AG09309 (cell line): Measurements from ENCODE around the gene POLR3K.

ENCODE experiments used
- DNase-seq: peaks from one replicate; pipeline ENCODE4 v3.0.0-alpha.2; 2010; ENCODE audit warnings: low read depth
- H3K4me3 ChIP-seq: 2 replicates; pipeline ENCODE4 v1.5.1; 2011; ENCODE audit warnings: mild to moderate bottlenecking, low read depth, low read length, moderate library complexity; ENCODE audit not compliant: control insufficient read depth
- TF ChIP-seq, protein P1 (sequence below): IDR thresholded peaks from 2 replicates; pipeline ENCODE4 v1.5.1; 2011; ENCODE audit warnings: mild to moderate bottlenecking, low read depth, low read length, inconsistent platforms; ENCODE audit not compliant: insufficient read depth, control insufficient read depth; ENCODE audit errors: missing control alignments

Gene POLR3K

DNA sequence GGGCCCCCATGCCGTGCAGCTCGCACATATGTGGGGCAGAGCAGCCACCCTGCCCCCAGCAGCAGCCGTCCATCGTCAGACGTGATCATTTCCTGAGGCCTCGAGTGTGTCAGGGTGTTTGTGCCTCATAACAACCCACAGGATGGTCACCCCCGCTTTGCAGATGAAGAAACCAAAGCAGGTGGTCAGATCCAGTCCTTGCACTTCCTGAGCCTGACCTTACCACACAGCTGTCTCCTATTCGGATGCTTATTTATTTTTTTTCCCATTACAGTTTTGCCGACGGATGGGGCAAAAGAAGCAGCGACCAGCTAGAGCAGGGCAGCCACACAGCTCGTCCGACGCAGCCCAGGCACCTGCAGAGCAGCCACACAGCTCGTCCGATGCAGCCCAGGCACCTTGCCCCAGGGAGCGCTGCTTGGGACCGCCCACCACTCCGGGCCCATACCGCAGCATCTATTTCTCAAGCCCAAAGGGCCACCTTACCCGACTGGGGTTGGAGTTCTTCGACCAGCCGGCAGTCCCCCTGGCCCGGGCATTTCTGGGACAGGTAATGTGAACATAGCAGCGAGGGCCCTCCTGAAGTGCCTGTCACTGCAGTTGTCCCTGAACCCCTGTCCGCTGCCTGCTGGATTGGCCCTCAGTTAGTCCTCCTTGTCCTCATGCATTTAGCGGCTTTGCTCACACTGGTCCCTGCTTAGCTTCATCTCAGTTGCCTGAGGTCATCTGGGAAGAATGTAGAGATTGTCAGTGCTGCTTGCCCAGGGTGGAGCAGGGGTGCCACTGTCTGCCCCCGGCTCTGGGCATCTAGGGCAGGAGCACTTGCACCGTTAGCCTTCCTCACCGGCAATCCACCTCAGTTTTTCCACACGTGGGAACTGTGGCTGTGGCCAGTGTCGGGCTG is 26.0 kb upstream of the POLR3K start:
- H3K4me3 ChIP-seq, result peak overlapping the region; percentile 71
- no peak for DNase-seq
- TF ChIP-seq, protein P1, sequence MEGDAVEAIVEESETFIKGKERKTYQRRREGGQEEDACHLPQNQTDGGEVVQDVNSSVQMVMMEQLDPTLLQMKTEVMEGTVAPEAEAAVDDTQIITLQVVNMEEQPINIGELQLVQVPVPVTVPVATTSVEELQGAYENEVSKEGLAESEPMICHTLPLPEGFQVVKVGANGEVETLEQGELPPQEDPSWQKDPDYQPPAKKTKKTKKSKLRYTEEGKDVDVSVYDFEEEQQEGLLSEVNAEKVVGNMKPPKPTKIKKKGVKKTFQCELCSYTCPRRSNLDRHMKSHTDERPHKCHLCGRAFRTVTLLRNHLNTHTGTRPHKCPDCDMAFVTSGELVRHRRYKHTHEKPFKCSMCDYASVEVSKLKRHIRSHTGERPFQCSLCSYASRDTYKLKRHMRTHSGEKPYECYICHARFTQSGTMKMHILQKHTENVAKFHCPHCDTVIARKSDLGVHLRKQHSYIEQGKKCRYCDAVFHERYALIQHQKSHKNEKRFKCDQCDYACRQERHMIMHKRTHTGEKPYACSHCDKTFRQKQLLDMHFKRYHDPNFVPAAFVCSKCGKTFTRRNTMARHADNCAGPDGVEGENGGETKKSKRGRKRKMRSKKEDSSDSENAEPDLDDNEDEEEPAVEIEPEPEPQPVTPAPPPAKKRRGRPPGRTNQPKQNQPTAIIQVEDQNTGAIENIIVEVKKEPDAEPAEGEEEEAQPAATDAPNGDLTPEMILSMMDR, result no peak

DNA sequence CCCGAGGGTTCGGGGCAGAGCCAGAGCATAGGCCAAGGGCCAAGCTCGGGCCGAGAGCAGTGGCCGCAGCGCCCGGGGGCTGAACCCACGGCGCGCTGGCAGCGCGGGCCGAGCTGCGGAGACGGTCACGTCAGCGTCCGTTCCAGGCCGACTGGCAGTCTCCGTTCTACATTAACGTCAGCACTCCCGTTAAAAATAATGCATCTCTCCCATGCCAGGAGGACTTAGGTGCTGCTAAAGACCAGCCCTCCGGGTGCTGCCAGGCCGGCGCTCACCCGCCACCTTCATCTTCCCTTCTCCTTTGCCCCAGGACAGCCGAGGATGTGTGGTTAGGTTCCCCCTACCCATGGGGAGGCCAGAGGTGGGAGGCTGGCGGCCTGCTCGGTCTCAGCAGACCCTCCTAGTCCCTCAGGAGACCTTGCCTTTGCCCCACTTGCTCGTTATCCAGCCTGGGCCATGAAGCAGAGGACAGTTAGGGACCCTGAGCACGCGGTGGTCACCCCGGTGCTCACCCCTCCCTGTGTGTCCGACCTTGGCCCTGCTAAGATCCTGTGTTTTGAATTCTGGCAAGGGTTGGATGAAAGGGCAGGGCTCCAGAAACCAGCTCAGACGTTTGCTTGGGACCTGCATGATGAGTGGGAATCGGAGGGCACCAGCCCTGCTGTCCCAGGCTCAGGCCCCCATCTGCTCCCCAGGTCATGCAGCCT is 25.2 kb upstream of the POLR3K start:
- TF ChIP-seq, protein P1, result no peak
- no peak for DNase-seq
- H3K4me3 ChIP-seq, result peak overlapping the region; percentile 71

DNA sequence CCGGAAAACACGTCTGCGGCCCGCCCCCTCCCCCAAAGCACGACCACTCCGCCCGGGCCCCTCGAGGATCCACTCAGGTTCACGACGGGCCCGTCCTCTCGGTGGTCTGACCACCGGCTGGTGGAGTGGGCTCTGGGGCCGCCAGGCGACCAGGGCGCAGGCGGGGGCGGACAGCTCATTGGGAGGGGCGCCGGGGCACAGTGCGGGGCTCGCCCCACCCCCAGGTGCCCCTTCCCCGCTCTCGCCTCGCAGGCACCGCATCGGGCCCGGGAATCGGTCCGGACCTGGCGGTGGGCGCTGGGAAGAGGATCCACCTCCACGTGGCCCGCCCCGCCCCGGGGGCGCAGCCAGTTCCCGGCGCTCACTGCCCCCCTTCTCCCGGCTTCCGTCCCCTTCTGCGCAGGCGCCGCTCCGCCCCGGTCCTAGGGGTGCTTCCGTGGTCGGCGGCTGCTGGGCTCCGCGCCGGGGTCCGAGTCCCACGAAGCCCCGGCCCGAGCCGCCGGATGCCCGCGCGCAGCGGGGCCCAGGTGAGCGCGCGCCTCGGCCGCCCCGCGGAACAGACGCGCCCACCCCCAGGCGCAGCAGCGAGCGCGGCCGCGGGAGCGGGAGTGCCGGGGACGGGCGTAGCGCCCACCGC is 24.5 kb upstream of the POLR3K start, which contains the start of gene MPG:
Gene MPG, plus strand, starts transcription at position 419 of the 637 bp plus-strand sequence. Its CDS starts 85 bp downstream, at position 504.
- DNase-seq, result no peak
- H3K4me3 ChIP-seq, result peak within 1 kb of the TSS; percentile 71
- TF ChIP-seq, protein P1, result no peak

DNA sequence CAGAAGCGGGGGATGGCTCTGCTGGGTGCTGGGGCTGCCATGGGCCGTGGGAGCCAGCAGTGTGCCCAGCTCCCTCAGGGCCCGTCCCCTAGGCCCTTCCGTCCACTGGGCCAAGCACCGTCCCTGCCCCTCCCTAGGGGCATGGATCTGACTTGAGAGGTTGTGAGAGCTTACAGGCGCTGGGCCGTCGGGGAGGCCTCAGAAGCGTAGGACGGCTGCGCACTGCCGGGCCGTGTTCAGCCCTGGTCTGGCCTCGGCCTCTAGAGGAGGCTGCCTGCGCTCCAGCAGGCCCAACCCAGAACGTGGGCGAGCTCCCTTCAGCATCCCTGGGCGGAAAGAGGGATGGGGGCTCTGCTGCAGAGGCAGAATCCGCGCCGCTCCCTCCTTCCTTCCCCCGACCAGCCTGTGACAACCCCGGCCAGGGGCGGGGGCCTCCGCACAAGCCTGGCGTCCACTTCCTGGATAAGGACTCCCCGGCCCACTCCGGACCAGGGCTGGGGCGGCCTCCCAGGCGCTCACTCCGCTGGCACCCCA is 23.9 kb upstream of the POLR3K start:
- no peak for DNase-seq
- TF ChIP-seq, protein P1, result no peak
- peak overlapping the region; percentile 71 for H3K4me3 ChIP-seq

DNA sequence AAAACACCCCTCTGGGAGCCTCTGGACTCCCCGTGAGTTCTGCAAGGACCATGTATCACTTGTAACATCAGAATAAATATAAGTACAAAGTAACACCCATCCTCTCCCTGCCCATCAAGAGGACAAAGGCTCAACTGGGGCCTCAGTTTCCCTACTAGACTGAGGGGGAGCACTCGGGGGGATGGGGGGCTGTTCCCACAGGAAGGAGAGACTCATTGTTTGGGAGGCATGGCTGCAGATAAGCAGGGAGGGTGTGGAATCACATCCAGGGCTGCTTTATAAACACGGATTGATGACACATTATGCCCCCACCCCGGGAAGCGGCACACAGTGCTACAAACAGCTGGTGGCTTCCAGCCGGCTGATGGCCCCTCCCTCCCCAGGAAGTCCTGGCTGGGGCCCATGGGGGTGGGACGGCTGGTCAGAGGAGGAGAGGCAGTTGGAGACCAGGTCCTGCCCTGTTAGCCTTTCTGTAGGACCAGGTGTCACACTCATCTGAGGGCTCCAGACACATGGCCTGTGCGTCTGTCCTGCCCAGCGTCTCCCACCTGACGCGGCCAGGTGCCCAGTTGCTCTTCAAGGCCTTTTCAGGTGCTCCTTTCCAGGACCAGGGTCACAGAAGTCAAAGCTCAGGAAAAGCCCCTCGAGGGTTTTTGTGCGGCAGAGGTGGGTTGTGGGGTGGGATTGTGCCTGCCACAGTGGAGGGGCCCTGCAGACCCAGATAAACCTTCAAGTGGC is 23.3 kb upstream of the POLR3K start:
- DNase-seq, result no peak
- TF ChIP-seq, protein P1, result no peak
- H3K4me3 ChIP-seq, result peak overlapping the region; percentile 71
